Neutrophil (primary cell): Measurements from ENCODE around the gene RHO.

Experiments
- H3K27ac ChIP-seq: fragments of 200-600 bp; sonication (generic); 2 replicates; pipeline ENCODE4 v1.5.1; 2016; ENCODE audit warnings: mild to moderate bottlenecking, moderate library complexity
- H3K27me3 ChIP-seq: fragments of 200-600 bp; sonication (generic); 2 replicates; pipeline ENCODE4 v1.6.0; 2016; ENCODE audit warnings: mild to moderate bottlenecking
- H3K36me3 ChIP-seq: fragments of 200-600 bp; sonication (generic); 2 replicates; pipeline ENCODE4 v1.5.1; 2017
- H3K4me1 ChIP-seq, 2 experiments: fragments of 200-600 bp in 1 of 2; sonication (generic) in 1 of 2; 1 replicate in 1 of 2; 2 replicates in 1 of 2; pipeline versions ENCODE4 v1.5.1 to v1.6.1; 2013 to 2016; ENCODE audit warnings: low read depth in 1 of 2, low read length in 1 of 2, mild to moderate bottlenecking in 1 of 2, moderate library complexity in 1 of 2; ENCODE audit not compliant: control insufficient read depth in 1 of 2, insufficient read depth in 1 of 2
- H3K4me3 ChIP-seq, 2 experiments: fragments of 200-600 bp in 1 of 2; sonication (generic) in 1 of 2; 1 replicate in 1 of 2; 2 replicates in 1 of 2; pipeline ENCODE4 v1.5.1; 2013 to 2016; ENCODE audit warnings: low read depth in 1 of 2, low read length in 1 of 2, mild to moderate bottlenecking in 1 of 2, moderate library complexity in 1 of 2
- H3K9me3 ChIP-seq: fragments of 200-600 bp; sonication (generic); 2 replicates; pipeline ENCODE4 v1.5.1; 2016
- TF ChIP-seq, protein P1 (sequence below): fragments of 200-600 bp; sonication (generic); IDR thresholded peaks from 2 replicates; pipeline ENCODE4 v1.5.1; 2016; ENCODE audit warnings: antibody characterized with exemption

Gene RHO

DNA sequence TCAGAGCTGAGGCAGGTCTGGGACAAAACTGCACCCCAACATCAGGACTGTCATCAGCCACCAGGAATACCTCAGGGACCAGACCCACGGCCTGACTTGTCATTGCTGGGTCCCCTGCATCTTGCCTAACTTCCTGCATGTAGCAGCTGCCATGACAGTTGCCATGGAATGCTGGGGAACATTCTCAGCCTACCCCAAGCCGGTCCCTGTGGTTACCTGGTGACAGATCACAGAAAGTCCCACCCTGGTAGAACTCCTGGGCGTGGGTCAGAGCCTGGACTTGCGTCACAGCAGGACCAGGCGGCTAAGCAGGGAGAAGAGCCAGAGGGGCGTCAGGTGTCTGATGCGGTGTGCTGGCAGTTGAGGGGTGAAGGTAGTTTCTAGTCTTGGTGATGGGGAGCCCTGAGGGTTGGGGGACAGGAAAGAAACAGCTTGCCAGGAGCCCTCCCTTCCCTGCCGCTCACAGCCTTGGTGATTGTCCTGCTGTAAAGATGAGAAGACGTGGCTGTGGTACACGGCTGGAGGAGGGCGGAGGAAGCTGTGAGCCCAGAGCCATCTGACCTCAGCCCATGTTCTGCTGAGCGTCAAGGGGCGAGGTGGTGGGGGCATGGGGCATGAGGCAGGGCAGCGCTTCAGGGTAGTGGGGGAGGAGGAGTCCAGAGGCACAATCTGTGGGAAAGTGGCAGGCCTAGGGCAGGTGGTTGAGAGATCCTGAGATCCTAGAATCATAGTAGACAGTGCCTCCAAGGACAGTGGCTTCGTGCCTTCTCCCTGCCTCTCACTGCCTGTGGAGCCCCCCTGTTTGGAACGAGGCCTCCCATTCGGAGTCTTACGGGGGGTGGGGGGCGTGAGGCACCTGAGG is 19.9 kb downstream of the RHO start:
- H3K27ac ChIP-seq = no peak overlapping the region
- no peaks in the 10 kb centered on the region for H3K4me1 ChIP-seq
- H3K4me3 ChIP-seq = no peak overlapping the region
- H3K9me3 ChIP-seq = no peaks in the 10 kb centered on the region
- no peaks in the 10 kb centered on the region for H3K36me3 ChIP-seq
- no peaks in the 10 kb centered on the region for H3K27me3 ChIP-seq
- TF ChIP-seq, protein P1, sequence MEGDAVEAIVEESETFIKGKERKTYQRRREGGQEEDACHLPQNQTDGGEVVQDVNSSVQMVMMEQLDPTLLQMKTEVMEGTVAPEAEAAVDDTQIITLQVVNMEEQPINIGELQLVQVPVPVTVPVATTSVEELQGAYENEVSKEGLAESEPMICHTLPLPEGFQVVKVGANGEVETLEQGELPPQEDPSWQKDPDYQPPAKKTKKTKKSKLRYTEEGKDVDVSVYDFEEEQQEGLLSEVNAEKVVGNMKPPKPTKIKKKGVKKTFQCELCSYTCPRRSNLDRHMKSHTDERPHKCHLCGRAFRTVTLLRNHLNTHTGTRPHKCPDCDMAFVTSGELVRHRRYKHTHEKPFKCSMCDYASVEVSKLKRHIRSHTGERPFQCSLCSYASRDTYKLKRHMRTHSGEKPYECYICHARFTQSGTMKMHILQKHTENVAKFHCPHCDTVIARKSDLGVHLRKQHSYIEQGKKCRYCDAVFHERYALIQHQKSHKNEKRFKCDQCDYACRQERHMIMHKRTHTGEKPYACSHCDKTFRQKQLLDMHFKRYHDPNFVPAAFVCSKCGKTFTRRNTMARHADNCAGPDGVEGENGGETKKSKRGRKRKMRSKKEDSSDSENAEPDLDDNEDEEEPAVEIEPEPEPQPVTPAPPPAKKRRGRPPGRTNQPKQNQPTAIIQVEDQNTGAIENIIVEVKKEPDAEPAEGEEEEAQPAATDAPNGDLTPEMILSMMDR = no peak

DNA sequence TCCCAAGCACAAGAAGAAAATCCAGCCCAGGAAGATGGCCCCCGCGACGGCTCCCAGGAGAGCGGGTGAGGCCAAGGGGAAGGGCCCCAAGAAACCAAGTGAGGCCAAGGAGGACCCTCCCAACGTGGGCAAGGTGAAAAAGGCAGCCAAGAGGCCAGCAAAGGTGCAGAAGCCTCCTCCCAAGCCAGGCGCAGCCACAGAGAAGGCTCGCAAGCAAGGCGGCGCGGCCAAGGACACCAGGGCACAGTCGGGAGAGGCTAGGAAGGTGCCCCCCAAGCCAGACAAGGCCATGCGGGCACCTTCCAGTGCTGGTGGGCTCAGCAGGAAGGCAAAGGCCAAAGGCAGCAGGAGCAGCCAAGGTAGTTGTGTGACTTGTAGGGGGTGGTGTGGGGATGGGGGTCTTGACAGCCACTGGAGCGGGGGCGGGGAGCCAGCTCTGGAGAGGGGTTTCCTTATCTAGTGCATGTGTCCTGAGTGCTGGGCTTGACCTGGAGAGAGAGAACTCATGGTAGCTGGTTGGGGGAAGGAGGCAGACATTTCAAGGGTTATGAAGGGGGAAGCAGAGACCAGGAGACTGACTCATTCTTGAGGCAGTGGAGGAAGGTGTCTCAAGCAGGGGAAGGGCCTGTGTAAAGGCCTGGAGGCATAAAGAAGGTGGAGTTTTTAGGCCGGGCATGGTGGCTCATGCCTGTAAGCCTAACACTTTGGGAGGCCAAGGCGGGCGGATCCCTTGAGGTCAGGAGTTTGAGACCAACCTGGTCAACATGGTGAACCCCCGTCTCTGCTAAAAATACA is 20.8 kb downstream of the RHO start:
- TF ChIP-seq, protein P1 = no peak
- no peak overlapping the region for H3K27ac ChIP-seq
- no peaks in the 10 kb centered on the region for H3K4me1 ChIP-seq
- no peaks in the 10 kb centered on the region for H3K9me3 ChIP-seq
- no peaks in the 10 kb centered on the region for H3K27me3 ChIP-seq
- no peaks in the 10 kb centered on the region for H3K36me3 ChIP-seq
- H3K4me3 ChIP-seq = no peak overlapping the region

DNA sequence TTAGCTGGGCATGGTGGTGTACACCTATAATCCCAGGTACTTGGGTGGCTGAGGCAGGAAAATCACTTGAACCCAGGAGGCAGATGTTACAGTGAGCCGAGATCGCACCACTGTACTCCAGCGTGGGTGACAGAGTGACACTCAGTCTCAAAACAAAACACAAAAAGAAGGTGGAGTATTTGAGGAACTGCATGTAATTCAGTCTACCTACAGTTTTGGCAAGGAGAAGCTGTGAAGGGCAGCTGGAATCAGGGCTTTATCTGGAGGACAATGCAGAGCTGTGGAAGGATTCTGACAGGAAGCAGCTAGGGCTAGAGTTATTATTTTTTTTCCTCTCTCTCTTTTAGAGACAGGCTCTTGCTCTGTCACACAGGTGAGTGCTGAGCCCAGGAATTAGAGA is 21.4 kb downstream of the RHO start:
- H3K27ac ChIP-seq = no peak overlapping the region
- no peaks in the 10 kb centered on the region for H3K27me3 ChIP-seq
- no peaks in the 10 kb centered on the region for H3K4me1 ChIP-seq
- TF ChIP-seq, protein P1 = no peak
- no peaks in the 10 kb centered on the region for H3K36me3 ChIP-seq
- no peak overlapping the region for H3K4me3 ChIP-seq
- no peaks in the 10 kb centered on the region for H3K9me3 ChIP-seq

DNA sequence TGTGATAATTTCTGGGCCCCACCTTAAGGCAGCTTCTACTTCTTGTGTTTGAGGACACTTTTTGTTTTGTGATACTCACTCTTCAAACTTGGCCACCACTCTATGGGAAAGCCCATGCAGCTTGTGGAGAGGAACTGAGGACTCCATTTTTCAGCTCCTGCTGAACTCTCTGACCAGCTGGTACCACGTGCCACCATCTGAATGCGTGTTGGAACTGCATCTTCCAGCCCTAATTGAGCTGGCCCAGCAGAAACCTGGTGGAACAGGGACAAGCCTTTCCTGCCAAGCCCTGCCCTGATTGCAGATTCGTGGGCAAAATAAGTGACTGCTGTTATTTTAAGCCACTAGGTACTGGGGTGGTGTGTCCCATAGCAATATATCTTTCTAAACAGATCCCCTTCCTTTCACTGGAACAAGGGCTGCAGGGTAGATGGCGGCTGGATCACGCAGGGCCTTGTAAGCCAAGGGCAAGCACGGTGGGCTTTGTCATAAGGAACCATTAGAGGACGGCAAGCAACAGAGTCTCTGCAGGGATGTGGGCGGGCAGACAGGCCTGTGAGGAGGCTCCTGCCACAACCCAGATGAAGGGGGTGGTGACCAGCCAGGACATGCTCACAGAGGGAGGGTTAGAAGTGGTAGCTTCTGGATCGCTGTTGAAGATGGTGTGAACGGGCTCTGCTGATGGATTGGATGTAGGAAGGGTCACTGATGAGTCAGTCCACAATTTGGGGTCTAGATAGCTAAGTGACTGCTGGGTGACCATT is 24.0 kb downstream of the RHO start:
- Histone ChIP-seq H3K36me3 (no peaks in the 10 kb centered on the region), H3K27me3 (no peaks in the 10 kb centered on the region), H3K4me1 (no peaks in the 10 kb centered on the region), H3K9me3 (no peaks in the 10 kb centered on the region), H3K27ac (no peak overlapping the region), H3K4me3 (no peak overlapping the region)
- TF ChIP-seq, protein P1 = no peak

DNA sequence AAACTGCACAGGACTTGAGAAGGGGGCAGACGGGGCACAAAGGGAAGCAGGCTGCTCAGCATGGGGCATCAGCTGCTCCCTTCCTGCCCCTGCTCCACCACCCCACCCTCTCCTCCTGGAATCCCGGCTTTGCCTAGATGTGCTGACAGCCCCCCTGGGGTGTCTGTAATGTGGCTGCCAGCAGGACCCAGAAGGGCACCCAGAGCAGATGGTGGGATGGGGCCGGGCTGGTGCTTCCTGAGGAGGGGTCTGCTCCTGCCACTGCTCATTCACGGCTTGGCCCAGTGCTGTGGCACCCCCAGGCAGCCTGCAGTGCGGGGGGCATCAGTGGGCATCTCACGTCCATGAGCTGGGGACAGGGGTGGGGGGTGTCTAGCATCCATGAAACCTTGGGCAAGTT is 24.7 kb downstream of the RHO start:
- Histone ChIP-seq H3K4me3 (no peak overlapping the region), H3K4me1 (no peaks in the 10 kb centered on the region), H3K9me3 (no peaks in the 10 kb centered on the region), H3K36me3 (no peaks in the 10 kb centered on the region), H3K27ac (no peak overlapping the region), H3K27me3 (no peaks in the 10 kb centered on the region)
- TF ChIP-seq, protein P1 = no peak
